K562 (cell line): Measurements from ENCODE around the gene BRAT1. TPM values are rescaled to one million over a fixed set of nuclear protein-coding genes. Genes with fewer than 3 reads are reported as not detected.
A peak's percentile ranks its signal among the peaks of the same experiment; 100 is the strongest.

Experiments
- ATAC-seq: fragments of 200-7000 bp; cut with Tn5 transposase; 3 replicates; pipeline ENCODE4 v1.9.1; 2020; ENCODE audit warnings: moderate library complexity
- BruUV-seq: library from RNA; stranded (reverse); fragments of 400-500 nt; replicated peaks from 2 replicates; lab custom pipeline; 2021; lab: Mats Ljungman, UMichigan
- CTCF ChIA-PET: fragments of 300-600 bp; formaldehyde crosslinking; extraction: SDS; loops from one replicate; lab custom pipeline; 2021; ENCODE audit warnings: low intra/inter-chr PET ratio; lab: Yijun Ruan, JAX
- POLR2A ChIA-PET: fragments of 300-600, 350-650 bp; sonication (Branson Sonifier 250); formaldehyde crosslinking; extraction: SDS; loops from one replicate; lab custom pipeline; 2021; ENCODE audit warnings: antibody characterized with exemption, inconsistent platforms; lab: Yijun Ruan, JAX
- DNase-seq, 4 experiments: peaks; one replicate each; pipeline versions ENCODE4 v3.0.0 to v3.0.0-alpha.2; 2011 to 2018; ENCODE audit warnings: low spot score in 3 of 4, mixed read lengths in 3 of 4; ENCODE audit errors: extremely low read depth in 1 of 4
- FAIRE-seq: peaks from 2 replicates; lab custom pipeline; 2011; peaks lifted over from hg19 to GRCh38; lab: Jason Lieb, UNC
- H2AFZ ChIP-seq: 2 replicates; pipeline ENCODE4 v1.6.0; 2011; ENCODE audit warnings: low read depth, low read length, control low read depth, inconsistent platforms
- H3K27ac ChIP-seq: fragments of 200-600 bp; 3 replicates; pipeline ENCODE4 v1.8.0; 2011; ENCODE audit warnings: low read depth, mild to moderate bottlenecking, control low read depth, inconsistent platforms, low read length, moderate library complexity, mixed read lengths; ENCODE audit errors: extremely low read depth
- H3K27me3 ChIP-seq, 2 experiments: fragments of 300-600 bp in 1 of 2; 2 replicates in 1 of 2; 3 replicates in 1 of 2; pipeline versions ENCODE4 v1.6.0 to v1.8.0; 2011; ENCODE audit warnings: inconsistent platforms in 2 of 2, low read length in 2 of 2, mild to moderate bottlenecking in 1 of 2, mixed read lengths in 1 of 2, moderate library complexity in 1 of 2; ENCODE audit not compliant: control insufficient read depth in 2 of 2, insufficient read depth in 2 of 2
- H3K36me3 ChIP-seq: fragments of 300-600 bp; 3 replicates; pipeline ENCODE4 v1.8.0; 2011; ENCODE audit warnings: mild to moderate bottlenecking, low read length, inconsistent platforms; ENCODE audit not compliant: control insufficient read depth, insufficient read depth
- H3K4me1 ChIP-seq, 2 experiments: fragments of 200-600 bp in 1 of 2; replicated peaks in 1 of 2; 2 replicates in 1 of 2; 3 replicates in 1 of 2; pipeline versions ENCODE4 v1.5.1 to v1.8.0; 2011; ENCODE audit warnings: inconsistent platforms in 2 of 2, low read length in 2 of 2, mild to moderate bottlenecking in 1 of 2, mixed read lengths in 1 of 2, moderate library complexity in 1 of 2; ENCODE audit not compliant: control insufficient read depth in 2 of 2, insufficient read depth in 2 of 2
- H3K4me2 ChIP-seq: 2 replicates; pipeline ENCODE4 v1.6.1; 2011; ENCODE audit warnings: low read length, control low read depth, inconsistent platforms, mixed read lengths; ENCODE audit not compliant: insufficient read depth
- H3K4me3 ChIP-seq: fragments of 200-600 bp; sonication (generic), shearing (Covaris generic); 2 replicates; pipeline ENCODE4 v1.5.1; 2016; ENCODE audit warnings: control low read depth, inconsistent platforms
- H3K79me2 ChIP-seq: fragments of 200-600 bp; 3 replicates; pipeline ENCODE4 v1.8.0; 2011; ENCODE audit warnings: low read length, inconsistent platforms; ENCODE audit not compliant: control insufficient read depth, insufficient read depth
- H3K9ac ChIP-seq, 2 experiments: 2 replicates each; pipeline versions ENCODE4 v1.6.0 to v1.6.1; 2011; ENCODE audit warnings: low read depth in 2 of 2, low read length in 2 of 2, control low read depth in 1 of 2, inconsistent platforms in 1 of 2, mild to moderate bottlenecking in 1 of 2, mixed read lengths in 1 of 2; ENCODE audit not compliant: insufficient read depth in 1 of 2
- H3K9me1 ChIP-seq: one replicate; pipeline ENCODE4 v1.6.0; 2011; ENCODE audit warnings: inconsistent platforms, mild to moderate bottlenecking, low read length, moderate library complexity; ENCODE audit not compliant: control insufficient read depth, insufficient read depth
- H3K9me3 ChIP-seq: replicated peaks from 2 replicates; pipeline ENCODE4 v1.5.1; 2011; ENCODE audit warnings: low read depth, low read length, inconsistent platforms; ENCODE audit not compliant: control insufficient read depth, insufficient read depth
- H4K20me1 ChIP-seq: replicated peaks from 2 replicates; pipeline ENCODE4 v1.6.1; 2011; ENCODE audit warnings: low read length, inconsistent platforms, mixed read lengths; ENCODE audit not compliant: control insufficient read depth, insufficient read depth
- FOXA3 ChIP-seq, 2 experiments: fragments of 450-650 bp in 1 of 2; sonication (generic) in 1 of 2; formaldehyde crosslinking; IDR thresholded peaks in 1 of 2; conservative IDR thresholded peaks in 1 of 2; 2 replicates each; pipeline versions ENCODE4 v1.4.0 to v1.8.0; 2020 to 2022; ENCODE audit warnings: mild to moderate bottlenecking in 2 of 2, missing genetic modification reagents in 1 of 2
- HMGN3 ChIP-seq: IDR thresholded peaks from 2 replicates; pipeline ENCODE4 v1.6.1; 2011; ENCODE audit warnings: borderline replicate concordance, low read depth, mild to moderate bottlenecking, mixed read lengths, low read length; ENCODE audit not compliant: insufficient read length; ENCODE audit errors: extremely low read depth
- NELFE ChIP-seq: IDR thresholded peaks from 2 replicates; pipeline ENCODE4 v1.6.1; 2011; ENCODE audit warnings: mild to moderate bottlenecking; ENCODE audit not compliant: insufficient read depth, insufficient read length
- RBFOX2 ChIP-seq: fragments of 200-400 bp; formaldehyde crosslinking; IDR thresholded peaks from 2 replicates; pipeline ENCODE4 v1.6.1; 2017; ENCODE audit warnings: low read depth, mild to moderate bottlenecking, low read length, moderate library complexity
- TBL1XR1 ChIP-seq, 2 experiments: IDR thresholded peaks; 2 replicates each; pipeline ENCODE4 v1.6.1; 2012; ENCODE audit warnings: improper control_type of control experiment in 2 of 2, low read length in 2 of 2, mild to moderate bottlenecking in 1 of 2
- ZNF354B ChIP-seq: fragments of 250-450 bp; sonication (Bioruptor Pico); IDR thresholded peaks from 2 replicates; pipeline ENCODE4 v1.4.0; 2020
- WGBS: fragments of 100-300 bp; shearing (Covaris generic); methylation state at CpG from one replicate; pipeline ENCODE4 v1.1.6; 2016; ENCODE audit warnings: low coverage, mixed read lengths; ENCODE audit not compliant: insufficient coverage; ENCODE audit errors: missing lambda C conversion rate; 5-methylcytosine and 5-hydroxymethylcytosine counted together
- in situ Hi-C: fragments of 300-500 bp; cut with MboI; formaldehyde crosslinking; loops from 4 replicates; pipeline ENCODE4 v1.15.0; 2018; ENCODE audit warnings: inconsistent platforms, mixed read lengths
- intact Hi-C: fragments of 100-400 bp; cut with micrococcal nuclease; formaldehyde crosslinking; loops from 2 replicates; pipeline ENCODE4 v1.14.2; 2022
- polyA plus RNA-seq, 8 experiments: library from polyadenylated mRNA; depleted of rRNA in 4 of 8; stranded (reverse) in 5 of 8; unstranded in 3 of 8; fragments of >200 nt; fragmentation: Nextera tagmentation in 2 of 8; fragmentation: Illumina TruSeq in 1 of 8; extraction: Ambion mirVana in 2 of 8; extraction: Trizol in 1 of 8; gene quantifications; 2 replicates each; pipeline versions ENCODE4 v1.2.1 to v1.2.3, GENCODE V29; 2011 to 2014; ENCODE audit warnings: inconsistent platforms in 1 of 8, missing spikeins in 1 of 8
- total RNA-seq, 7 experiments: library from RNA; depleted of rRNA in 6 of 7; stranded (reverse); fragments of >200 nt in 6 of 7; fragmentation: Illumina TruSeq in 2 of 7; extraction: Trizol in 2 of 7; gene quantifications; 2 replicates each; pipeline versions ENCODE4 v1.2.1 to v1.2.3, GENCODE V29; 2011 to 2021; ENCODE audit warnings: low replicate concordance in 1 of 7
- TF ChIP-seq, protein P1 (sequence below): sonication (generic); formaldehyde crosslinking; IDR thresholded peaks from 2 replicates; pipeline ENCODE4 v1.8.0; 2022; ENCODE audit warnings: mild to moderate bottlenecking, missing genetic modification reagents, borderline replicate concordance

The BRAT1 gene
- total and polyA plus RNA-seq, 9 of the 15 experiments (the other 6 are each of a cell fraction or from before 2014, with no cell fraction given): 0.13 to 49.6 (median 10.5) TPM

- H3K4me1 ChIP-seq: peaks cover 0 to 19% of the 10 kb centered on the region in 2 experiments; a peak in 1 of 5 replicates
- intact Hi-C loops (no loop called here), in situ Hi-C loops (no loop called here)
- no peak overlapping the region for H3K4me3 ChIP-seq
- H3K27me3 ChIP-seq: no peaks in the 10 kb centered on the region
- H3K9ac ChIP-seq: no peak overlapping the region; a peak in 1 of 4 replicates
- CTCF ChIA-PET: no interaction called here
- no peaks in the 10 kb centered on the region for H4K20me1 ChIP-seq
- DNase-seq: peak in 1 of 4 experiments; percentile 3
- BruUV-seq: no TSS peak
- POLR2A ChIA-PET: interaction anchor here (0.6 to 1.2 kb wide), 3 partner anchors 10 to 1863 kb away, joined by 3 to 4 read pairs (median 3); partner anchors contain the start of gene BRAT1
- TF ChIP-seq ZNF354B (CRISPR knock-in tag) (no peak), RBFOX2 (peak; percentile 28; the same call in 1 of the 2 replicates), NELFE (no peak), HMGN3 (peak; percentile 5), TBL1XR1 (IDR thresholded peaks at IDR 0.05; ENCODE audit: low read length in 2 of 2) (no peak), FOXA3 (CRISPR knock-in tag; conservative IDR thresholded peaks at IDR 0.05 in 1 of 2, IDR thresholded peaks at IDR 0.05 in 1 of 2) (no peak)
- TF ChIP-seq, protein P1, sequence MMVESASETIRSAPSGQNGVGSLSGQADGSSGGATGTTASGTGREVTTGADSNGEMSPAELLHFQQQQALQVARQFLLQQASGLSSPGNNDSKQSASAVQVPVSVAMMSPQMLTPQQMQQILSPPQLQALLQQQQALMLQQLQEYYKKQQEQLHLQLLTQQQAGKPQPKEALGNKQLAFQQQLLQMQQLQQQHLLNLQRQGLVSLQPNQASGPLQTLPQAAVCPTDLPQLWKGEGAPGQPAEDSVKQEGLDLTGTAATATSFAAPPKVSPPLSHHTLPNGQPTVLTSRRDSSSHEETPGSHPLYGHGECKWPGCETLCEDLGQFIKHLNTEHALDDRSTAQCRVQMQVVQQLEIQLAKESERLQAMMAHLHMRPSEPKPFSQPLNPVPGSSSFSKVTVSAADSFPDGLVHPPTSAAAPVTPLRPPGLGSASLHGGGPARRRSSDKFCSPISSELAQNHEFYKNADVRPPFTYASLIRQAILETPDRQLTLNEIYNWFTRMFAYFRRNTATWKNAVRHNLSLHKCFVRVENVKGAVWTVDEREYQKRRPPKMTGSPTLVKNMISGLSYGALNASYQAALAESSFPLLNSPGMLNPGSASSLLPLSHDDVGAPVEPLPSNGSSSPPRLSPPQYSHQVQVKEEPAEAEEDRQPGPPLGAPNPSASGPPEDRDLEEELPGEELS (CRISPR knock-in tag): no peak
- H3K36me3 ChIP-seq: peaks cover 90% of the 10 kb centered on the region; the same call in 2 of the 3 replicates
- H3K4me2 ChIP-seq: no peak overlapping the region
- no peak overlapping the region for H2AFZ ChIP-seq
- ATAC-seq: no peak
- H3K9me3 ChIP-seq: no peaks in the 10 kb centered on the region
- FAIRE-seq: no peak
- WGBS: 91% methylated on average over 14 of the region's 25 CpGs
- no peaks in the 10 kb centered on the region for H3K79me2 ChIP-seq
- H3K27ac ChIP-seq: no peak overlapping the region
- no peaks in the 10 kb centered on the region for H3K9me1 ChIP-seq
Measured at GRCh38 chr7:2542011-2542915, 13.1 kb downstream of the BRAT1 start.
